GM23338 (cell line): ENCODE measurements around the gene COL21A1. TPM values are rescaled to one million over a fixed set of nuclear protein-coding genes. Genes with fewer than 3 reads are reported as not detected.

Experiments
- ATAC-seq: fragments of 200-7000 bp; cut with Tn5 transposase; 3 replicates; pipeline ENCODE4 v1.9.1; 2020
- DNase-seq: peaks from one replicate; pipeline ENCODE4 v3.0.0-alpha.2; 2015; ENCODE audit warnings: low spot score
- H2AFZ ChIP-seq: fragments of 200-600 bp; sonication (generic); 2 replicates; pipeline ENCODE4 v1.8.0; 2016; ENCODE audit warnings: antibody characterized with exemption, mild to moderate bottlenecking, moderate library complexity
- H3F3A ChIP-seq: fragments of 200-600 bp; sonication (generic); replicated peaks from 2 replicates; pipeline ENCODE4 v1.8.0; 2017; ENCODE audit warnings: antibody characterized with exemption, mixed run types, low read depth
- H3K27ac ChIP-seq: fragments of 200-600 bp; sonication (generic); 2 replicates; pipeline ENCODE4 v1.6.1; 2016; ENCODE audit warnings: low read depth
- H3K27me3 ChIP-seq: fragments of 200-600 bp; sonication (generic); 2 replicates; pipeline ENCODE4 v1.8.0; 2016; ENCODE audit warnings: mild to moderate bottlenecking, mixed run types, moderate library complexity; ENCODE audit not compliant: insufficient read depth
- H3K36me3 ChIP-seq: fragments of 200-600 bp; sonication (generic); 2 replicates; pipeline ENCODE4 v1.8.0; 2016; ENCODE audit warnings: mild to moderate bottlenecking; ENCODE audit not compliant: insufficient read depth
- H3K4me1 ChIP-seq: fragments of 200-600 bp; sonication (generic); 2 replicates; pipeline ENCODE4 v1.8.0; 2016; ENCODE audit warnings: mild to moderate bottlenecking, moderate library complexity; ENCODE audit not compliant: insufficient read depth
- H3K4me2 ChIP-seq: fragments of 200-600 bp; sonication (generic); 2 replicates; pipeline ENCODE4 v1.7.1; 2017; ENCODE audit warnings: mixed run types
- H3K4me3 ChIP-seq: fragments of 200-600 bp; sonication (generic); 2 replicates; pipeline ENCODE4 v1.6.1; 2016; ENCODE audit warnings: mixed run types
- H3K79me2 ChIP-seq: fragments of 200-600 bp; sonication (generic); replicated peaks from 2 replicates; pipeline ENCODE4 v1.8.0; 2017; ENCODE audit warnings: mild to moderate bottlenecking; ENCODE audit not compliant: insufficient read depth
- H3K9me2 ChIP-seq: fragments of 200-600 bp; sonication (generic); 2 replicates; pipeline ENCODE4 v1.8.0; 2017; ENCODE audit not compliant: insufficient read depth
- H4K20me1 ChIP-seq: fragments of 200-600 bp; sonication (generic); replicated peaks from 2 replicates; pipeline ENCODE4 v1.8.0; 2017; ENCODE audit warnings: mild to moderate bottlenecking; ENCODE audit not compliant: insufficient read depth
- H3K27ac Mint-ChIP-seq: 2 replicates; pipeline ENCODE4 v1.8.0; 2020; ENCODE audit warnings: inconsistent platforms, mild to moderate bottlenecking, moderate library complexity, mixed read lengths
- H3K27me3 Mint-ChIP-seq: 3 replicates; pipeline ENCODE4 v1.8.0; 2022; ENCODE audit warnings: low read depth, mild to moderate bottlenecking, moderate library complexity, mixed read lengths, inconsistent platforms; ENCODE audit not compliant: insufficient read depth, poor library complexity
- H3K36me3 Mint-ChIP-seq: 3 replicates; pipeline ENCODE4 v1.8.0; 2021; ENCODE audit warnings: low read depth, mild to moderate bottlenecking, inconsistent platforms, moderate library complexity, mixed read lengths
- H3K4me1 Mint-ChIP-seq: 3 replicates; pipeline ENCODE4 v1.8.0; 2020; ENCODE audit warnings: mild to moderate bottlenecking, inconsistent platforms, mixed read lengths
- H3K4me3 Mint-ChIP-seq: 3 replicates; pipeline ENCODE4 v1.8.0; 2021; ENCODE audit warnings: moderate library complexity, mild to moderate bottlenecking, inconsistent platforms, mixed read lengths
- H3K9me3 Mint-ChIP-seq: 3 replicates; pipeline ENCODE4 v1.8.0; 2020; ENCODE audit warnings: moderate library complexity, mild to moderate bottlenecking, inconsistent platforms, mixed read lengths
- EZH2 ChIP-seq: fragments of 200-600 bp; sonication (generic); IDR thresholded peaks from one replicate; pipeline ENCODE4 v1.8.0; 2017; ENCODE audit warnings: antibody characterized with exemption, mild to moderate bottlenecking, low read depth; ENCODE audit not compliant: unreplicated experiment
- EZH2phosphoT487 ChIP-seq: fragments of 200-600 bp; sonication (generic); IDR thresholded peaks from one replicate; pipeline ENCODE4 v1.8.1; 2018; ENCODE audit warnings: antibody characterized with exemption; ENCODE audit not compliant: unreplicated experiment
- JUNB ChIP-seq: IDR thresholded peaks from one replicate; pipeline ENCODE4 v1.6.1; 2016; ENCODE audit warnings: antibody characterized with exemption; ENCODE audit not compliant: unreplicated experiment
- POLR2AphosphoS5 ChIP-seq: IDR thresholded peaks from 2 replicates; pipeline ENCODE4 v1.6.1; 2016; ENCODE audit warnings: antibody characterized with exemption, low read depth
- STAT1 ChIP-seq: IDR thresholded peaks from one replicate; pipeline ENCODE4 v1.6.1; 2016; ENCODE audit warnings: antibody characterized with exemption; ENCODE audit not compliant: unreplicated experiment
- ZNF114 ChIP-seq: fragments of 250-450 bp; sonication (Bioruptor Pico); IDR thresholded peaks from 2 replicates; pipeline ENCODE4 v1.5.0; 2020; ENCODE audit warnings: mild to moderate bottlenecking, moderate library complexity
- ZNF331 ChIP-seq: fragments of 250-450 bp; sonication (Bioruptor Pico); IDR thresholded peaks from 2 replicates; pipeline ENCODE4 v1.5.0; 2020; ENCODE audit warnings: low read depth, mild to moderate bottlenecking, moderate library complexity
- polyA plus RNA-seq: library from polyadenylated mRNA; unstranded; fragments of >200 nt; fragmentation: Nextera tagmentation; extraction: Ambion mirVana; gene quantifications from 2 replicates; pipeline ENCODE4 v1.2.1, GENCODE V29; 2016
- total RNA-seq: library from RNA; depleted of rRNA; stranded (reverse); fragments of >200 nt; shearing (Covaris generic); gene quantifications from 2 replicates; pipeline ENCODE4 v1.2.3, GENCODE V29; 2014
- TF ChIP-seq, protein P1 (sequence below): fragments of 250-450 bp; sonication (Bioruptor Pico); IDR thresholded peaks from 2 replicates; pipeline ENCODE4 v1.5.0; 2020; ENCODE audit warnings: mild to moderate bottlenecking, moderate library complexity
- TF ChIP-seq, protein P2 (sequence below), 2 experiments: fragments of 200-600 bp in 1 of 2; sonication (generic) in 1 of 2; conservative IDR thresholded peaks; 2 replicates each; pipeline versions ENCODE4 v1.5.1 to v1.6.1; 2016 to 2017; ENCODE audit warnings: antibody characterized with exemption in 2 of 2, low read depth in 2 of 2, mild to moderate bottlenecking in 2 of 2, moderate library complexity in 1 of 2

COL21A1 gene
- total and polyA plus RNA-seq, 2 experiments from 2014 or later: 5.0 to 6.2 TPM

DNA sequence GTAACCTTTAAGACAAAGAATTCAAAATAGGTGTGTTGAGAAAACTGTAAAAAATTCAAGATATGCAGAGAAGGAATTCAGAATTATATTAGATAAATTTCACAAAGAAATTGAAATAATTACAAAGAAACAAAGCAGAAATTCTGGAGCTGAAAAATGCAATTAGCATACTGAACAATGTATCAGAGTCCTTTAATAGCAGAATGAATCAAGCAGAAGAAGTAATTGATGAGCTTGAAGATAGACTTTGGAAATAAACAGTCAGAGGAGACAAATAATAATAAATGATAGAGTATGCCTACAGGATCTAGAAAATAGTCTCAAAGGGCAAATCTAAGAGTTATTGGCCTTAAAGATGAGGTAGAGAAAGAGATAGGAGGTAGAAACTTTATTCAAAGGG is 131.7 kb downstream of the COL21A1 start (continued):
- TF ChIP-seq, protein P1, sequence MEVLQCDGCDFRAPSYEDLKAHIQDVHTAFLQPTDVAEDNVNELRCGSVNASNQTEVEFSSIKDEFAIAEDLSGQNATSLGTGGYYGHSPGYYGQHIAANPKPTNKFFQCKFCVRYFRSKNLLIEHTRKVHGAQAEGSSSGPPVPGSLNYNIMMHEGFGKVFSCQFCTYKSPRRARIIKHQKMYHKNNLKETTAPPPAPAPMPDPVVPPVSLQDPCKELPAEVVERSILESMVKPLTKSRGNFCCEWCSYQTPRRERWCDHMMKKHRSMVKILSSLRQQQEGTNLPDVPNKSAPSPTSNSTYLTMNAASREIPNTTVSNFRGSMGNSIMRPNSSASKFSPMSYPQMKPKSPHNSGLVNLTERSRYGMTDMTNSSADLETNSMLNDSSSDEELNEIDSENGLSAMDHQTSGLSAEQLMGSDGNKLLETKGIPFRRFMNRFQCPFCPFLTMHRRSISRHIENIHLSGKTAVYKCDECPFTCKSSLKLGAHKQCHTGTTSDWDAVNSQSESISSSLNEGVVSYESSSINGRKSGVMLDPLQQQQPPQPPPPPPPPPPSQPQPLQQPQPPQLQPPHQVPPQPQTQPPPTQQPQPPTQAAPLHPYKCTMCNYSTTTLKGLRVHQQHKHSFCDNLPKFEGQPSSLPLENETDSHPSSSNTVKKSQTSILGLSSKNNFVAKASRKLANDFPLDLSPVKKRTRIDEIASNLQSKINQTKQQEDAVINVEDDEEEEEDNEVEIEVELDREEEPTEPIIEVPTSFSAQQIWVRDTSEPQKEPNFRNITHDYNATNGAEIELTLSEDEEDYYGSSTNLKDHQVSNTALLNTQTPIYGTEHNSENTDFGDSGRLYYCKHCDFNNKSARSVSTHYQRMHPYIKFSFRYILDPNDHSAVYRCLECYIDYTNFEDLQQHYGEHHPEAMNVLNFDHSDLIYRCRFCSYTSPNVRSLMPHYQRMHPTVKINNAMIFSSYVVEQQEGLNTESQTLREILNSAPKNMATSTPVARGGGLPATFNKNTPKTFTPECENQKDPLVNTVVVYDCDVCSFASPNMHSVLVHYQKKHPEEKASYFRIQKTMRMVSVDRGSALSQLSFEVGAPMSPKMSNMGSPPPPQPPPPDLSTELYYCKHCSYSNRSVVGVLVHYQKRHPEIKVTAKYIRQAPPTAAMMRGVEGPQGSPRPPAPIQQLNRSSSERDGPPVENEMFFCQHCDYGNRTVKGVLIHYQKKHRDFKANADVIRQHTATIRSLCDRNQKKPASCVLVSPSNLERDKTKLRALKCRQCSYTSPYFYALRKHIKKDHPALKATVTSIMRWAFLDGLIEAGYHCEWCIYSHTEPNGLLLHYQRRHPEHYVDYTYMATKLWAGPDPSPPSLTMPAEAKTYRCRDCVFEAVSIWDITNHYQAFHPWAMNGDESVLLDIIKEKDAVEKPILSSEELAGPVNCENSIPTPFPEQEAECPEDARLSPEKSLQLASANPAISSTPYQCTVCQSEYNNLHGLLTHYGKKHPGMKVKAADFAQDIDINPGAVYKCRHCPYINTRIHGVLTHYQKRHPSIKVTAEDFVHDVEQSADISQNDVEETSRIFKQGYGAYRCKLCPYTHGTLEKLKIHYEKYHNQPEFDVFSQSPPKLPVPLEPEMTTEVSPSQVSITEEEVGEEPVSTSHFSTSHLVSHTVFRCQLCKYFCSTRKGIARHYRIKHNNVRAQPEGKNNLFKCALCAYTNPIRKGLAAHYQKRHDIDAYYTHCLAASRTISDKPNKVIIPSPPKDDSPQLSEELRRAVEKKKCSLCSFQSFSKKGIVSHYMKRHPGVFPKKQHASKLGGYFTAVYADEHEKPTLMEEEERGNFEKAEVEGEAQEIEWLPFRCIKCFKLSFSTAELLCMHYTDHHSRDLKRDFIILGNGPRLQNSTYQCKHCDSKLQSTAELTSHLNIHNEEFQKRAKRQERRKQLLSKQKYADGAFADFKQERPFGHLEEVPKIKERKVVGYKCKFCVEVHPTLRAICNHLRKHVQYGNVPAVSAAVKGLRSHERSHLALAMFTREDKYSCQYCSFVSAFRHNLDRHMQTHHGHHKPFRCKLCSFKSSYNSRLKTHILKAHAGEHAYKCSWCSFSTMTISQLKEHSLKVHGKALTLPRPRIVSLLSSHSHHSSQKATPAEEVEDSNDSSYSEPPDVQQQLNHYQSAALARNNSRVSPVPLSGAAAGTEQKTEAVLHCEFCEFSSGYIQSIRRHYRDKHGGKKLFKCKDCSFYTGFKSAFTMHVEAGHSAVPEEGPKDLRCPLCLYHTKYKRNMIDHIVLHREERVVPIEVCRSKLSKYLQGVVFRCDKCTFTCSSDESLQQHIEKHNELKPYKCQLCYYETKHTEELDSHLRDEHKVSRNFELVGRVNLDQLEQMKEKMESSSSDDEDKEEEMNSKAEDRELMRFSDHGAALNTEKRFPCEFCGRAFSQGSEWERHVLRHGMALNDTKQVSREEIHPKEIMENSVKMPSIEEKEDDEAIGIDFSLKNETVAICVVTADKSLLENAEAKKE: no peak
- TF ChIP-seq, protein P2, sequence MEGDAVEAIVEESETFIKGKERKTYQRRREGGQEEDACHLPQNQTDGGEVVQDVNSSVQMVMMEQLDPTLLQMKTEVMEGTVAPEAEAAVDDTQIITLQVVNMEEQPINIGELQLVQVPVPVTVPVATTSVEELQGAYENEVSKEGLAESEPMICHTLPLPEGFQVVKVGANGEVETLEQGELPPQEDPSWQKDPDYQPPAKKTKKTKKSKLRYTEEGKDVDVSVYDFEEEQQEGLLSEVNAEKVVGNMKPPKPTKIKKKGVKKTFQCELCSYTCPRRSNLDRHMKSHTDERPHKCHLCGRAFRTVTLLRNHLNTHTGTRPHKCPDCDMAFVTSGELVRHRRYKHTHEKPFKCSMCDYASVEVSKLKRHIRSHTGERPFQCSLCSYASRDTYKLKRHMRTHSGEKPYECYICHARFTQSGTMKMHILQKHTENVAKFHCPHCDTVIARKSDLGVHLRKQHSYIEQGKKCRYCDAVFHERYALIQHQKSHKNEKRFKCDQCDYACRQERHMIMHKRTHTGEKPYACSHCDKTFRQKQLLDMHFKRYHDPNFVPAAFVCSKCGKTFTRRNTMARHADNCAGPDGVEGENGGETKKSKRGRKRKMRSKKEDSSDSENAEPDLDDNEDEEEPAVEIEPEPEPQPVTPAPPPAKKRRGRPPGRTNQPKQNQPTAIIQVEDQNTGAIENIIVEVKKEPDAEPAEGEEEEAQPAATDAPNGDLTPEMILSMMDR (conservative IDR thresholded peaks at IDR 0.05; ENCODE audit: low read depth in 2 of 2): no peak
- no peak for TF ChIP-seq EZH2phosphoT487
- no peak for TF ChIP-seq STAT1
- no peak for TF ChIP-seq JUNB
- TF ChIP-seq ZNF114 (CRISPR knock-in tag): no peak
- TF ChIP-seq EZH2: no peak

DNA sequence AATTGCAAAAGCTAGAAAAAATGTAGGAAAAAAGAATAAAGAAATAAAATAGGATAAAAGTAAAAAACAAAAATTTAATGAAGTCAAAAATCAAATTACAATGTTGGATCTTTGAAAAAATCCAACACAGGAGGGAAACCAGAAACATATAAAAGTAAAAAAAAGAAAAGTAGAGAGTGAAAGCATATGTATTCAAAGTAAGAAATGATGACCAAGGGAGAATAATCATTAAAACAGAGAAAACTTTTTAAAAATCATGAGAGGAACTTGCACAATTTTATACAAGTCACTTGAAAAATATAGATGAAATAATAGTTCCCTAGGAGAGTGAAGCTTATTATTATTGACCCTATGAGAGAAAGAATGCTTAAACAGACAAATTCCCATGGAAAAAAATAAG is 138.2 kb downstream of the COL21A1 start:
- ATAC-seq (no peak), DNase-seq (no peak)
- no peak overlapping the region for H3K27ac ChIP-seq
- no peak overlapping the region for H3K4me3 ChIP-seq
- Mint-ChIP-seq H3K4me3 (no peak overlapping the region), H3K27ac (no peak overlapping the region), H3K9me3 (peaks cover 4% of the 10 kb centered on the region; the same call in 2 of the 3 replicates), H3K36me3 (0 out of 3 replicates have a peak, but pooled peaks cover under 1% of the 10 kb centered on the region), H3K4me1 (no peaks in the 10 kb centered on the region), H3K27me3 (no peaks in the 10 kb centered on the region)
- H3K27me3 ChIP-seq: no peaks in the 10 kb centered on the region
- H4K20me1 ChIP-seq: no peaks in the 10 kb centered on the region
- no peak overlapping the region for H2AFZ ChIP-seq
- no peak overlapping the region for H3K4me2 ChIP-seq
- H3F3A ChIP-seq: no peaks in the 10 kb centered on the region
- H3K36me3 ChIP-seq: no peaks in the 10 kb centered on the region
- no peaks in the 10 kb centered on the region for H3K4me1 ChIP-seq
- no peaks in the 10 kb centered on the region for H3K9me2 ChIP-seq
- no peaks in the 10 kb centered on the region for H3K79me2 ChIP-seq
- TF ChIP-seq EZH2 (no peak), ZNF331 (CRISPR knock-in tag) (no peak), POLR2AphosphoS5 (no peak), ZNF114 (CRISPR knock-in tag) (no peak)
- TF ChIP-seq, protein P1: no peak
